ENCODE results near the gene ADIRF. TPM values are rescaled to one million over a fixed set of nuclear protein-coding genes. Genes with fewer than 3 reads are reported as not detected.

ADIRF gene
- total RNA-seq, 1 donor from 2014 or later, result not detected

- no peak for DNase-seq (ENCODE audit: low read depth, low spot score)
These were observed 26.3 kb upstream of the ADIRF start for GRCh38 chr10:86941991-86942421.

GRCh38 chr10:86942441-86943315, 25.6 kb upstream of the ADIRF start:
- Mint-ChIP-seq H3K36me3 (ENCODE audit: low read depth) (no peaks in the 10 kb centered on the region), H3K4me3 (no peak overlapping the region), H3K4me1 (peaks cover 17% of the 10 kb centered on the region), H3K9me3 (no peaks in the 10 kb centered on the region), H3K27ac (ENCODE audit: unreplicated experiment) (no peak overlapping the region), H3K27me3 (ENCODE audit: low read depth) (no peaks in the 10 kb centered on the region)
- no peak for TF ChIP-seq CTCF (conservative IDR thresholded peaks at IDR 0.05)
- DNase-seq (ENCODE audit: low read depth, low spot score), result no peak

More at GRCh38 chr10:86941991-86942421, 26.3 kb upstream of the ADIRF start:
- TF ChIP-seq CTCF (conservative IDR thresholded peaks at IDR 0.05), result no peak
- no peaks in the 10 kb centered on the region for H3K27me3 Mint-ChIP-seq (ENCODE audit: low read depth)
- no peaks in the 10 kb centered on the region for H3K36me3 Mint-ChIP-seq (ENCODE audit: low read depth)
- peaks cover 15% of the 10 kb centered on the region for H3K4me1 Mint-ChIP-seq
- H3K27ac Mint-ChIP-seq (ENCODE audit: unreplicated experiment), result no peak overlapping the region
- no peaks in the 10 kb centered on the region for H3K9me3 Mint-ChIP-seq
- H3K4me3 Mint-ChIP-seq, result no peak overlapping the region

- DNase-seq (ENCODE audit: low read depth, low spot score), result no peak
- H3K36me3 Mint-ChIP-seq (ENCODE audit: low read depth), result no peaks in the 10 kb centered on the region
- no peaks in the 10 kb centered on the region for H3K9me3 Mint-ChIP-seq
- peaks cover 17% of the 10 kb centered on the region for H3K4me1 Mint-ChIP-seq
- no peak overlapping the region for H3K27ac Mint-ChIP-seq (ENCODE audit: unreplicated experiment)
- H3K4me3 Mint-ChIP-seq, result no peak overlapping the region
- no peaks in the 10 kb centered on the region for H3K27me3 Mint-ChIP-seq (ENCODE audit: low read depth)
- TF ChIP-seq CTCF (conservative IDR thresholded peaks at IDR 0.05), result no peak
These were observed 24.8 kb upstream of the ADIRF start for GRCh38 chr10:86943316-86944030.

- Mint-ChIP-seq H3K27me3 (ENCODE audit: low read depth) (no peaks in the 10 kb centered on the region), H3K36me3 (ENCODE audit: low read depth) (no peaks in the 10 kb centered on the region), H3K4me3 (no peak overlapping the region), H3K4me1 (peaks cover 17% of the 10 kb centered on the region), H3K9me3 (no peaks in the 10 kb centered on the region), H3K27ac (ENCODE audit: unreplicated experiment) (no peak overlapping the region)
- no peak for TF ChIP-seq CTCF (conservative IDR thresholded peaks at IDR 0.05)
- DNase-seq (ENCODE audit: low read depth, low spot score), result no peak
These were observed 24.3 kb upstream of the ADIRF start for GRCh38 chr10:86944031-86944419.

GRCh38 chr10:86944471-86944870, 23.8 kb upstream of the ADIRF start:
- Mint-ChIP-seq H3K36me3 (ENCODE audit: low read depth) (no peaks in the 10 kb centered on the region), H3K4me1 (peaks cover 16% of the 10 kb centered on the region), H3K9me3 (no peaks in the 10 kb centered on the region), H3K27ac (ENCODE audit: unreplicated experiment) (no peak overlapping the region), H3K4me3 (no peak overlapping the region), H3K27me3 (ENCODE audit: low read depth) (no peaks in the 10 kb centered on the region)
- TF ChIP-seq CTCF (conservative IDR thresholded peaks at IDR 0.05), result no peak
- no peak for DNase-seq (ENCODE audit: low read depth, low spot score)
